ENCODE measurements around the gene TEX9.
"Not testable (repeated sequence)": the region's sequence is repeated elsewhere in the genome, so short reads cannot be mapped to it uniquely, and the experiment has no call there.

TEX9 gene

DNA sequence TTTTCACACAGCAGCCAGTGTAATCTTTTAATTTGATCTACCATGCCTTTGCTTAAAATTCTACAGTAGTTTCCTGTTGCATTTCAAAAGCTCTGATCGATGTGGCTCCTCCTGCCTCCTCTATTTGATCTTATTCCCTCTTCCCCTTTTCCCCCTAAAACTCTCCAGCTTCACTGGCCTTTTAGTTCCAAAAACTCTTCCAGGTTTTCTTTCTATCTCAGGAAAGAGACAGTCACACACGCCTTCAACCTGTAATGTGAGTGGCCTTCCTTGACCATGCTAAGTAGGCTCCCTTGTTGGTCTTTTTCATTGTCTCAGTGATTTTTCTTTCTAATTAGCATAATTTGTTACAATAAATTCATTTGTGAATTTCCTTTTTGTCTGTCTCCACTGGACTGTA lies 985 bp downstream of the TEX9 start:
- no peak for DNase-seq (ENCODE audit: low spot score)

DNA sequence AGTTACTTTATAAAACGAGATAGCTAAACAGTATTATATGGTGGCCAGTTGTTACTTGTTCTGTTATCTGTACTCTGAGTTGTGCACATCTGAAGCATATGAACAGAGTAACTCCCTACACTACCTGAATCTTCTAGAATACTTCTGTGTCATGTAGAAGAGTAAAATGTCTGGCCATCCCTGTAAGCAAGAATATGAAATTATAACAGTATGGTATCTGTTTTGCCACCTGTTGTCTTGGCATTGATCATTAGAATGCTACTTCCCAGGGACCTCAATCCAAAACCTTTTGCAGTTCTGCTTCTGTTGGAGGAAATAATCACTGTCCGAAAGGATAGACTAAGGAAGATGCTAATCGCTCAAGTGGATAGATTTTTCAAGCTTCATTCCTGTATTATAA lies 1.9 kb downstream of the TEX9 start:
- DNase-seq (ENCODE audit: low spot score): no peak

DNA sequence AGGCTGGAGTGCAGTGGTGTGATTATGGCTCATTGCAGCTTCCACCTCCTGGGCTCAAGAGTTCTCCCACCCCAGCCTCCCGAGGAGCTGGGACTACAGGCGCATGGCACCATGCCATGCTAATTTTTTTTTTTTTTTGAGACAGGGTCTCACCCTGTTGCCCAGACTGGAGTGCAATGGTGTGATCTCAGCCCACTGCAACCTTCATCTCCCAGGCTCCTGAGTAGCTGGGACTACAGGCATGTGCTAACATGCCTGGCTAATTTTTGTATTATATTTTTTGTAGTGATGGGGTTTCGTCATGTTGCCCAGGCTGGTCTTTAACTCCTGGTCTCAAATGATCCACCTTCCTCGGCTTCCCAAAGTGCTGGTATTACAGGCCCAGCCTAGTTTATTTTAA lies 4.0 kb downstream of the TEX9 start:
- no peak for DNase-seq (ENCODE audit: low spot score)

DNA sequence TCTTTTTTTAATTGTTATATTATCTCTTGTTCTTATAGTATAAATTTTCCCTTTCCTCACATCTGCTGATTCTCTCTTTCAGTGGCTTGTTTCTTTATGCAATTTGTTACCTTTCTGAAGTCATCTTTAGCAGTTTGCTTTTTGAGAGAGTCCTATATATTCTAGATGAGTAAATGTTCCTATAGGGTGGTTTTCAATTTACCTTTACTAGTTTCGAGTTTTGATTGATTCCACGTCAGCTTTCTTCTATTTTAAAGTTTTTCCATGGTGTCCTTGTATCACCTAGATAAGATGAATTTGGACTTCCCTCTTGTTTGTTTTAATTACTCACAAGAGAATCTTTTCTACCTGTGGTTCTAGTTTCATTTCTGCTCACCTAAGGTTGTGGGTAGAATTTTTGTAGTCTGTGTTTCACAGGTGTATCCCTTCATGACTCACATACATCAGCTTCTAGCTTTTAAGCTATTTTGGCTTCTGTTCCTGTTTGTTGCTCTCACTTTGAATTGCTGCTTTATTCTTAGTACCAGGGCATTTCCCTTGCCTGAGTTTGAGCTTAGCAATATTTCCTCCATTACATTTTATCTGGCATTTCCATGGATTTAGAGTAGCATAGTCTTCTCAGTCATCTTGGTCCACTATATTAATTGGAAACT lies 6.4 kb downstream of the TEX9 start:
- DNase-seq (ENCODE audit: low spot score): no peak

DNA sequence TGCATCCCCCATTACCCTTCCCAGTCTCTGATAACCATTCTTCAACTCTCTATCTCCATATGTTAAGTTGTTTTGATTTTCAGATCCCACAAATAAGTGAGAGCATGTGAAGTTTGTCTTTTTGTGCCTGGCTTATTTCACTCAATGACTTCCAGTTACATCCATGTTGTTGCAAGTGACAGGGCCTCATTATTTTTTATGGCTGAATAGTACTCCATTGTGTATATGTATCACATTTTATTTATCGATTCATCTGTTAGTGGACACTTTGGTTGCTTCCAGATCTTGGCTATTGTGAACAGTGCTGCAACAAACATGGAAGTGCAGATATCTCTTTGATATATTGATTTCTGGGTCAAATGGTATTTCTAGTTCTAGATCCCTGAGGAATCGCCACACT lies 9.5 kb downstream of the TEX9 start:
- not testable (repeated sequence) for DNase-seq (ENCODE audit: low spot score)

DNA sequence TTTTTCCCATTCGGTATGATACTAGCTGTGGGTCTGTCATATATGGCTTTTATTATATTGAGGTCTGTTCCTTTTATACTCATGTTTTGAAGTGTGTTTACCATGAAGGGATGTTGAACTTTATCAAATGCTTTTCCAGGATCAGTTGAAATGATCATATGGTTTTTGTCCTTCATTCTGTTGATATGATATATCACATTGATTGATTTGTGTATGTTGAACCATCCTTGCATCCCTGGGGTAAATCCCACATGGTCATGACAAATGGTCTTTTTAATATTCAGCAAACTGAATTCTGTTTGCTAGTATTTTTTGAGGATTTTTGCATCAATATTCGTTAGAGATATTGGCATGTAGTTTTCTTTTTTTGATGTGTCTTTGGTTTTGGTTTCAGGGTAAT lies 12.6 kb downstream of the TEX9 start:
- DNase-seq (ENCODE audit: low spot score): not testable (repeated sequence)

DNA sequence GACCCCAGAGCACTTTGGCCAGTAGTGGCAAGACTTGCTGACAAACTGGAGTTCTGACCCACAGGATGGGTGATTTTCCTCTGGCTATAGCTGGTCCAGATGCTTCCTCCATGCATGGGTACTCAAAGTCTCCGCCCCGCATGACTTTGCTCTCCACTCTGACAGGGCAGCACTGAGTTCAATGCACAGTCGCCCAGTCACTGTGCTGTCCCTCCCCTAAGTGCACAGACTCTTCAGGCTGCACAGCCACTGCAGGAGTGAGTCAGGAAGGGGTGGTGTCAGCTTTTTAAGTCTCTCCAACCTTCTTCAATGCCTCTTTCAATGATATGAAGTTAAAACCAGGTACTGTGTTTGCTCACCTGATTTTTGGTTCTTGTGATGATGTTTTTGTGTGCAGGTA lies 17.8 kb downstream of the TEX9 start:
- DNase-seq (ENCODE audit: low spot score): no peak

DNA sequence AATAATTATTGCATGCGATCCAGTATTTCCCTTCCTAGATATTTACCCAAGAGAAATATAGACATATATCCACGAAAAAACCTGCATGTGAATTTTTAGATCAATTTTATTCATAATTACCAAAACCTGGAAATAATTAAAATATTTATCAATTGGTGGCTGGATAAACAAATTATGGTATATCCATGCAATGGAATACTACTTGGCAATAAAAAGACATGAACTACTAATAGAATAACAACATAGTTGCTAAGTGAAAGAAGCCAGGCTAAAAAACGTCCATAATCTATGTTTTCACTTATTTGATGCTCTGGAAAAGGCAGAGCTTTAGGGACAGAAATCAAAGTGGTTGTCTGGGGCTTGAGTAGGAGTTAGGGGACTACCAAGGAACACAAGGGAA lies 20.7 kb downstream of the TEX9 start:
- DNase-seq (ENCODE audit: low spot score): no peak

DNA sequence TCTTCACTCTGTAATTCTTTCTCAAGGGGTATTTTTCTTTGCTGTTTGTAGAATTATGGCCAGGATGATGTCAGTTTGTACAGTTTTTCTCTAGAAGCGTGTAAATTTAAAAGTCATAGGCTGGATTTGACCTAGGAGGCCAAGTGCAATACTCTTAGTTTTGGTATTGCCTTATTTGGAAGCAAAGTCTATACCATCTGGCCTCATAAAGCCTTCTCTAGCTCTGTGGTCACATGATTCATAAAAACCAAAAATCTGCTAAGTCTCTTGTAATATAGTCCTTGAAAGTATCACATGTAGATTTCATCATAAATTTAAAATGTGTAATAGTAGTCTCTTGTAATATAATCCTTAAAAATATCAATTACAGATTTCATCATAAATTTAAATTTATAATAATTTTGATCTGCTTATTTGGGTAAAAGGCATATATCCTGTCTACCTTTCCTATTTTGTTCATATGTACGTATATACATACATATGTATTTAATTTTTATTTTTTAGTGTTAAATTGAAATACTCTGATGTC lies 25.6 kb downstream of the TEX9 start:
- DNase-seq (ENCODE audit: low spot score): no peak

DNA sequence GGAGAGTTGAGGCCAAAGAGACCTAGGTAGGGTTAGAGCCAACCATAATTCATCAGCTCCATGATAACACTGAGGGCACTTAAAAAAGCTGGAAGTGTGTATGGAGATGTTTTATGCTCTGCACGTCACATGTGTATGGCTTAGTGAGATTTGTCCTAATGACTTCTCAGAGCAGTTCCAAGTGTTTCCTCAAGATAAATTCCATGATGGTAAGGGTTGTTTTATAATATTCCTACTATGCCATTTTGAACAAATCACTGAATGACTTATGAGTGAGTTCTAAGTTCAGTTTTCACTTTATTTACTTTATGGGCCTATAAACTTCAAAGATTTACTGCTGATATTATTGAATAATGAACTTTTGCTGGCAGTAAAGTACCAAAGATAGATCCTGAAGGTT lies 28.1 kb downstream of the TEX9 start:
- DNase-seq (ENCODE audit: low spot score): no peak

DNA sequence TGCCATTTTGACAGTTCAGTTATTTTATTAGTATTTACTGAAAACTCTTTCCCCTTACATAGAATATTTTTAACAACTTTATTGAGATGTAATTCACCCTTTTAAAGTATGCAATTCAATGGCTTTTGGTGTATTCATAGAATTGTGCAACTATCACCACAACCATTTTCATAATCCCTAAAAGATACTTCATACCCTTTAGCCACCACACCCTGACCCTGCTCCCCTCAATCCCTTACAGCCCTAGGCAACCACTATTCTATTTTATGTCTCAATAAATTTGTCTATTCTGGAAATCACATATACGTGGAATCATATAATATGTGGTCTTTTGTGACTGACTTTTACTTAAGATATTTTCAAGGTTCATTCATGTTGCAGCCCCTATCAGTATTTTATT lies 29.7 kb downstream of the TEX9 start:
- DNase-seq (ENCODE audit: low spot score): no peak

DNA sequence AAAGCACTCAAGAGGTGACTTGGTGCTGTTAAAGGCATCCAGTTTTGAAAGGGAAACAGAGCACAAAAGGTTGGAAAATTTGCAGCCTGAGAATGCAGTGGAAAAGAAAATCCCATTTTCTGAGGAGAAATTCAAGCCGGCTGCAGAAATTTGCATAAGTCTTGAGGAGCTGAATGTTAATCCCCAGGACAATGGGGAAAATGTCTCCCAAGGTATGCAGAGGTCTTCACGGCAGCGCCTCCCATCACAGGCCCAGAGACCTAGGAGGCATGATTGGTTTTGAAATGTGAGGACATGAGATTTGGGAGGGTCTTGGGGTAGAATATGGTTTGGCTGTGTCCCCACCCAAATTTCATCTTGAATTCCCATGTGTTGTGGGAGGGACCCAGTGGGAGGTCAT lies 32.1 kb downstream of the TEX9 start:
- DNase-seq (ENCODE audit: low spot score): not testable (repeated sequence)

DNA sequence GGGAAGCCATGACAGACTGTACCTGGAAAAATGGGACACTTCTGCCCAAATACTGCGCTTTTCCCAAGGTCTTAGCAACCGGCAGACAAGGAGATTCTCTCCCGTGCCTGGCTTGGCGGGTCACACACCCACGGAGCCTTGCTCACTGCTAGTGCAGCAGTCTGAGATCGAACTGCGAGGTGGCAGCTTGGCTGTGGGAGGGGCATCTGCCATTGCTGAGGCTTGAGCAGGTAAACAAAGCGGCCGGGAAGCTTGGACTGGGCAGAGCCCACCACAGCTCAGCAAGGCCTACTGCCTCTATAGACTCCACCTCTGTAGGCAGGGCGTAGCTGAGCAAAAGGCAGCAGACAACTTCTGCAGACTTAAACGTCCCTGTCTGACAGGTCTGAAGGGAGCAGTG lies 34.0 kb downstream of the TEX9 start:
- not testable (repeated sequence) for DNase-seq (ENCODE audit: low spot score)

DNA sequence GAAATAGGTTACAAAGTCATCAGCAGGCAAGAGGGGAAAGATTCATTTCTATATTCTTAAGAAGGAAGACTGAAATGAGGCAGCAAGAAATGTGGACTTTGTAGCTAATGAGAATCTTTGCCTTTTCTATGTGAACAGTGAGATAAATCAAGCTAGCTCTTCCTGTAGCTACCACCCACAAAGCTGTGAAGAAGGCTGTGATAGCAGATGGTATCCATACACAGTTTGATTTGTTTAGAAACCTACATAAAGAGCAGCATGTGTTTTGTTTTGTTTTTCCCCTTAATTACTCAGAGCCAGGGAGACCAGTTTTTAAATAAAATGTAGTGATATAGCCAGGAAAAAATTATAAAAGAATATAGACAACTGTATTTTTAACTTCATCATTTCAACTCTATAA lies 45.5 kb downstream of the TEX9 start:
- DNase-seq (ENCODE audit: low spot score): no peak

DNA sequence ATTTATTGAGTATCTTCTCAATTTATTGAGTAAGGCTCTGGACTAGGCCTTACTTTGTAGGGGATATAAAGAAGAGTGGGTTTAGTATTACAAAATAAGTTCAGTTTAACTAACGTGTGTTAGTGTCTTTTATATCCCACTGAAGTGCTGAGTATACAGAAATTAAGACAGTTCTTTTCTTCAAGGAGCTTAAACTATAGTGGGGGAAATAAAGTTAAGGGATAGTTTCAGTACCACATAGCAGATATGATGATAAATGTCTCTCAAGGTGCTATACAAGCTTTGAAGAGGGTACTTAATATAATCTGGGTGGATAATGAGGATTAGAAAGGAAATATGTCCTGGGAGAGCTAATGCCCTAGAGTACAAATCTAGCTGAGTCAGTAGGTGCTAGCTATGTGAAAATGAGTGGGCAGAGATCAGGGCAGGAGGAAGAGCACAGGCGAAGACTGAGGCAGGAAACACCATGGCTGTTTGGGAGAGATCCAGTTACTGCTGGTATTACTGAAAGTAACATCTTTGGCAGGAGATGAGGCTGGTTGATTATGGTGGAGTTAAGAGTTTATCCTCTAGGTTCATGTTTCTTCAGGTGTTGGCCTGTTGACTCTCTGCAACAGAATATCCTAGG lies 46.0 kb downstream of the TEX9 start:
- no peak for DNase-seq (ENCODE audit: low spot score)

DNA sequence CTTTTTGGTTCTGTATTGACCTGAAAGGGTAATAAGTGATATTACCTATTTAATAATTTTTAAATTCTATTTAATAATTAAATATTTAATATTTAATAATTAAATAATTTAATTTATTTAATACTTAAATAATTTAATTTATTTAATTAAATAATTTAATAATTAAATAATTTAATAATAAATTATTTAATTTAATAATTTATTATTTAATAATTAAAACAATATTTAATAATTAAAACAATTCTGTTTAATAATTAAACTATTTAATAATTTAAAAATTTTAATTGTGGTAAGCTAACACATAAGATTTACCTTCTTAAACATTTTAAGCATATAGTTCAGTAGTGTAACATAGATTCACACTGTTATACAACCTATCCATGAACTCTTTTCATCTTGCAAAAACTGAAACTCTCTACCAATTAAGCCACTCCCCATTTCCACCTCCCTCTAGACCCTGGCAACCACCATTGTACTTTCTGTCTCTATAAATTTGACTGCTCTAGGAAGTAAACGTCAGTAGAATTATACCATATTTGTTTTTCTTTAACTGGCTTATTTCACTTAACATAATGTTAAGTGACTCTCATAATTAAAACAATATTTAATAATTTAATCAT lies 48.0 kb downstream of the TEX9 start:
- DNase-seq (ENCODE audit: low spot score): not testable (repeated sequence)

DNA sequence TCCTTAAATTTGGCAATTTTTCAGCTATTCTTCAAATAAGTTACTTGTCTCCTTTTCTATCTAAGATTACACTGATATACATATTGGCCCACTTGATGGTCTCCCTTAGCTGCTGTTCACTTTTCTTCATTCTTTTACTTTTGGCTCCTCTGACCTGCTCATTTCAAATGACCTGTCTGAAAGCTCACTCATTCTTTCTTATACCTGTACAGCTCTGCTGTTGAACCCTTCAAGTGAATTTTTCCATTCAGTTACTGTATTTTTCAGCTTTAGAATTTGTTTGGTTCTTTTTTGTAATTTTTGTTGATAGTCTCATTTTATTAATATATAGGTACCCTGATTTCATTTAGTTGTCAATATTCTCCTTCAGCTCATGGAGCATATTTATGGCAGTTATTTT lies 60.0 kb downstream of the TEX9 start:
- DNase-seq (ENCODE audit: low spot score): no peak

DNA sequence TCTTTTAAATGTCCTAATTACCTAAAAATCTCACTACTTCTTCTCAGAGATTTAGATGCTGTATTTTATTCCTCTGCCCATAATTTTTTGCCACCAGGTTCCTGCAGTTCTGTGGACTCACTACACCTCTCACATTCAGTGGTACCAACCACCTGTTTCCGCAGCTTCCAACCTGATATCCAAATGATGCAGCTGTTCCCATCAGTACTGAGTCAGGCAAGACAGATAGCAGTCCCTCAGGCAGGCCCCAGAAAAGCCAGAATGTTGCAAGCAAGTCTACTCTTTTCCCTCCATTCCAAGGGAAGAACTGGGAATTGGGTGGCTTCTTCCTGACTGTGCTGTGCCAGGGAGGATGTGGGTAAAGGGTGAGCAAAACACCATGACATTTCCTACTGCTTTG lies 60.8 kb downstream of the TEX9 start:
- DNase-seq (ENCODE audit: low spot score): no peak

DNA sequence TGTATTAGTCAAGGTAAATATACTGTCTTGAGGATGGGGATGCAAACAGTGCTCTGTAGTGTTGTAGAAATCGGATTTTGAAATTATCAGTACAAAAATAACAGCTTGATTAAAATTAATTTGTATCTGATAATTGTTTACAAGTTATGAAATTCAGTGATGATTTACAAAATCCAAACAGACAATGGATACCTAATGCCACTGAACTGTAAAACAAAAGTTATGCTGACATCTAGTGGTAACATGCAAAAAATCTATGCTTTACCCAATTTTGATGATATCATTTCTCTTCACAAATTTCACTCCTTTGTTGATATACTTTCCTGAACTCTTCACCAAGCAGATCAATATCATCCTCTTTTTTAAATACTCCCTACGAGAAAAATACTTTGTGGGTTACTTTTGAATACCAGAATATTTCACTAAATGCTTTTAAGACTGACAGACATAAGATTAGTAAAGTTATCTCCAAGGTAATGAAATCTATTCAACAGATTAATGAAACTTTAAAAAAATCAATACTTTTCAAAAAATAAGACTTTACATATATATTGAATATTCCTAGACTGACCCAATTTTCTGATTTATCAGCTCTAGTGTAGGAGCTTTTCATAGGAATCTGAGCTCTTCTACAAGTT lies 63.7 kb downstream of the TEX9 start:
- no peak for DNase-seq (ENCODE audit: low spot score)

DNA sequence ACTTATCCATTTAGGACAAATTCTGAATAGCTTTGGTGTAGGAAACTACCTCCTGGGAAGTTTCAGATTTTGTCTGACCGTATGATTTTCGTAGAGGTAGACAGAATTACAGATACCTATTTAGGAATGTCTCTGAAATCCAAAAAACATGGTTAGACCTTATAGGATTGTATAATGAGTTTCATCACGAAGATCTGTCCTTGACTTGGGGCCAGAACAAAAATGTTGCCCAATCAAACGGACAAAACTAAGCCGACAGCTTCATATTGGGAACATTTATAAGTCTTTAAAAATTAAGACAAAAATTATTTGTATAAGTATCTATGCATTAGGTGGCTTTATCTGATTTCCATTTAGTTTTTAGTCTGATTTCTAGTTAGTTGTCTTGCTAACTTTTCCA lies 67.1 kb downstream of the TEX9 start:
- DNase-seq (ENCODE audit: low spot score): no peak

DNA sequence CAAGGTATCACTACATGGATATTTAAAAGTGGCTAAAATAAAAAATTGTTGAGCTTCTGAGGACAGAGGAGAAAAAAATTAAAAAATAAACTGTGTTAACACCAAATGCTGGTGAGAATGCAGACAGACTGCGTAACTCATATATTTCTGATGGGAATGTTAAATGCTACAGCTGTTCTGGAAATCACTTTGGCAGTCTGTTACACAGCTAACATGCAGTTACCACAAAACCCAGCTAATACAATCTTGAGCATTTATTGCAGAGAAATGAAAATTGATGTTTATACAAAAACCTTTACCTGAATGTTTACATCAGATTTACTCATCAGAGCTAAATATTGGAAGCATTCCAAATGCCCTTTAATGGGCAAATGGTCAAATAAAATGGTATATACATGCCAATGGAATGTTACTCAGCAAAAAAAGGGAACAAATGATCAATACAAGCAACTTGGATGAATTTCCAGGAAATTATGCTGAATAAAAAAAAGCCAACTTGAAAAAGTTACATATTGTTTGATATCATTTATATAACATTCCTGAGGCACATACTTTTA lies 75.1 kb downstream of the TEX9 start:
- no peak for DNase-seq (ENCODE audit: low spot score)

DNA sequence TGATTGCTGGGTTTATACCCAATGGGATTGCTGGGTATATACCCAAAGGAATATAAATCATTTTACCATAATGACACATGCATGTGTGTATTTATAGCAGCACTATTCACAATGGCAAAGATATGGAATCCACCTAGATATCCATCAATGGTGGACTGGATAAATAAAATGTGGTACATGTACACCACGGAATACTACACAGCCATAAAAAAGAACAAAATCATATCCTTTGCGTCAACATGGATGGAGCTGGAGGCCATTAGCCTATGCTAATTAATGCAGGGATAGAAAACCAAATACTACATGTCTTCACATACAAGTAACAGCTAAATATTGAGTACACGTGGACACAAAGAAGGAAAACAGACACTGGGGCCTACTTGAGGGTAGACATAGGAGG lies 77.1 kb downstream of the TEX9 start:
- DNase-seq (ENCODE audit: low spot score): no peak

DNA sequence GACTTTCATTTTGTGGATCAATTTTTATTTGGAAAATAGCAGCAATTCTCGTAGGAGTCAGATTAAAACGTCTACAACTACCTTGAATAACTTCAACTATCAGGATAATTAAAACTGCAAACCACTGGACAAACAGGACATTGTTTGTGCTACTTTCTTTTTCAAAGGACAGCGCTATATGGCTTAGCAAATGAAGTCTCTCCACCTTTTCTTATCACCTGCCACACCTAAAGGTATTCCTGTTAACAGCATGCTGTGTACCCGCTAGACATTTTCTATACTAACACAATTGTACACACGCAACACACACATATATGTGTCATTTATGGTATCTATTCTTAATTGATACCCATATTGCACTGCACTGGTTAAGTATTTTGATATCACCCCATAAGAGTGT lies 80.5 kb downstream of the TEX9 start:
- no peak for DNase-seq (ENCODE audit: low spot score)
